ENCODE data around the gene LRMDA. TPM values are rescaled to one million over a fixed set of nuclear protein-coding genes. Genes with fewer than 3 reads are reported as not detected.

The LRMDA gene
- total and polyA plus RNA-seq, 2 of the 4 experiments (the other 2 are of a cell fraction): 0.07 TPM; not detected in 1

DNA sequence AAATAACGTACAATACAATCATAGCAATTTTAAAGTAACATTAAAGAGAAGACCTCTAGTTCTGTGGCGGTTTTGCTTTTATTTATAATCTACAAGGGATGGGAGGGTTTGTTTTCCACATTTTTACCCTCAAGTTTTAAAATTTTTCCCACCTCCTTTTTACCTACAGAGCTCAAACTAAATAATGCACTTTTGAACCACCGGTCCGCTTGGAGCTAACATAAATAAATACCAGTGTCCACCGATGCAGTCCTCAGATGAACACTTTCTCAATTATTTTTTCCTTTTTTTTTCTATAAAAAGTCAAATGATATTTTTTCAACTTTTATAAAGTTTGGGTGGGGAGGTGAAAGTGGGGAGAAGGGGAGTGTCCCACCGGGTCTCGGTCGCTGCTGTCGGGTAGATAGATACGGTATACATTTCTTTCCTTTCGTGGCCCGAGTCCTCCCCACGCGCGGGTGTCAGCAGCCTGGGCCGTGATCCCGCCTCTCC, 33.2 kb upstream of the LRMDA start:
- Histone ChIP-seq H2AK5ac (ENCODE audit: low read depth, low read length) (0 out of 2 replicates have a peak overlapping the region, but pooled peaks have one; percentile 59), H3K79me1 (ENCODE audit: low read depth in 1 of 2, low read length in 2 of 2) (peaks cover 3 to 21% of the 10 kb centered on the region in 2 experiments; a peak in 3 of 4 replicates), H2BK20ac (ENCODE audit: low read depth, low read length) (no peak overlapping the region), H3K4me1 (ENCODE audit: control insufficient read depth, insufficient read depth, low read length) (peaks cover 13% of the 10 kb centered on the region; the same call in 1 of the 2 replicates), H4K8ac (ENCODE audit: low read depth in 2 of 2, low read length in 2 of 2) (peak overlapping the region in 1 of 2 experiments; percentile 68; a peak in 3 of 4 replicates), H3K27me3 (ENCODE audit: control insufficient read depth, insufficient read depth, low read length) (no peaks in the 10 kb centered on the region), H3K36me3 (ENCODE audit: control insufficient read depth, insufficient read depth, low read length) (peaks cover 34% of the 10 kb centered on the region), H3K9ac (ENCODE audit: low read depth, low read length) (peak overlapping the region; percentile 99), H4K5ac (ENCODE audit: low read depth, low read length) (no peak overlapping the region; the same call in 1 of the 2 replicates), H2BK15ac (ENCODE audit: low read depth, low read length) (no peak overlapping the region), H4K91ac (ENCODE audit: insufficient read depth, low read depth, low read length) (peak overlapping the region; percentile 24; the same call in 1 of the 2 replicates), H2BK120ac (ENCODE audit: low read depth, low read length) (peak overlapping the region; percentile 61), H3K4me2 (ENCODE audit: low read depth, low read length) (peak overlapping the region; percentile 89), H2AFZ (replicated peaks; ENCODE audit: low read length, poor library complexity) (peak overlapping the region; percentile 73), H3K27ac (ENCODE audit: insufficient read depth, low read length) (peak overlapping the region; percentile 100), H4K20me1 (ENCODE audit: insufficient read depth, low read length) (peaks cover 16% of the 10 kb centered on the region; the same call in 1 of the 2 replicates), H3K9me3 (ENCODE audit: control insufficient read depth, insufficient read depth, low read length) (no peaks in the 10 kb centered on the region), H3K9me1 (ENCODE audit: insufficient read depth, low read length) (peaks cover 5% of the 10 kb centered on the region; the same call in 1 of the 2 replicates), H2AK9ac (replicated peaks; ENCODE audit: low read depth, low read length, poor library complexity) (peak overlapping the region; percentile 88), H3K14ac (replicated peaks; ENCODE audit: low read depth, low read length) (0 out of 2 replicates have a peak overlapping the region, but pooled peaks have one; percentile 10), H3K18ac (ENCODE audit: low read depth, low read length) (peak overlapping the region; percentile 82), H3K4ac (ENCODE audit: low read depth, low read length) (peak overlapping the region; percentile 75), H3K23ac (ENCODE audit: low read depth, low read length) (peak overlapping the region; percentile 15; the same call in 1 of the 2 replicates), H2BK5ac (ENCODE audit: low read depth, low read length, poor library complexity, severe bottlenecking) (peak overlapping the region; percentile 83), H3K4me3 (ENCODE audit: insufficient read depth, low read depth, low read length) (peak overlapping the region; percentile 99), H3K56ac (ENCODE audit: extremely low read depth, insufficient read depth, low read length) (peak overlapping the region; percentile 63; the same call in 1 of the 2 replicates)
- CTCF ChIA-PET: interaction anchor here (0.7 kb wide), 1 partner anchor 15 kb away, joined by 3 read pairs; no protein-coding TSS in a partner anchor
- no peak for ATAC-seq (ENCODE audit: low read depth)
- dilution Hi-C loops (cut with HindIII; ENCODE audit: low sequenced_read_pairs, unreplicated experiment): no loop called here
- in situ Hi-C loops (cut with MboI; ENCODE audit: low sequenced_read_pairs): loop anchor here (5.0 to 10.0 kb wide), 2 partner anchors 103 to 1714 kb away; no protein-coding TSS in a partner anchor
- TSS peak; percentile 62 for BruUV-seq (replicated peaks)
- DNase-seq: no peak
- 0% methylated on average over 2 of the region's 17 CpGs; no CpG with 5 or more reads in 1 of the 2 experiments for WGBS, 2 experiments (ENCODE audit: extremely low coverage in 2 of 2, insufficient read length in 1 of 2)
- POLR2A ChIA-PET (ENCODE audit: unreplicated experiment): interaction anchor here (0.6 kb wide), 1 partner anchor 1033 kb away, joined by 3 read pairs; no protein-coding TSS in a partner anchor
- intact Hi-C loops (cut with micrococcal nuclease): loop anchor here (5.0 kb wide), 1 partner anchor 286 kb away; the partner anchor contains the start of gene SAMD8
- TF ChIP-seq RAD21 (IDR thresholded peaks at IDR 0.05; ENCODE audit: low read length): no peak
- TF ChIP-seq MAZ (IDR thresholded peaks at IDR 0.05; ENCODE audit: borderline replicate concordance, low read depth, low read length): 0 out of 2 replicates have a peak, but pooled peaks have one; percentile 0
- no peak for TF ChIP-seq RCOR1 (IDR thresholded peaks at IDR 0.05; ENCODE audit: insufficient replicate concordance, low read length)
- no peak for TF ChIP-seq POLR2A (IDR thresholded peaks at IDR 0.05; ENCODE audit: low read depth, low read length)
- no peak for TF ChIP-seq MXI1 (IDR thresholded peaks at IDR 0.05; ENCODE audit: borderline replicate concordance, low read depth, low read length)
- no peak for TF ChIP-seq NFE2L2 (IDR thresholded peaks at IDR 0.05; ENCODE audit: low read depth, low read length)
- TF ChIP-seq USF2 (IDR thresholded peaks at IDR 0.05; ENCODE audit: low read depth, low read length): no peak

All from IMR-90 (cell line).